NB4 (cell line): Measurements from ENCODE around the gene TPBGL.

Experiments
- CTCF ChIP-seq: IDR thresholded peaks from one replicate; pipeline ENCODE4 v1.5.1; 2012; ENCODE audit warnings: low read depth, low read length
- MAX ChIP-seq: IDR thresholded peaks from 2 replicates; pipeline ENCODE4 v1.6.1; 2011; ENCODE audit warnings: low read depth, low read length
- MYC ChIP-seq: IDR thresholded peaks from 2 replicates; pipeline ENCODE4 v1.6.1; 2011; ENCODE audit warnings: low read depth, low read length
- POLR2A ChIP-seq: IDR thresholded peaks from 2 replicates; pipeline ENCODE4 v1.6.1; 2011; ENCODE audit warnings: mild to moderate bottlenecking; ENCODE audit not compliant: insufficient read length; ENCODE audit errors: extremely low read depth

GRCh38 chr11:75275581-75275980 lies 35.0 kb downstream of the TPBGL start:
- TF ChIP-seq CTCF = no peak
- TF ChIP-seq POLR2A = no peak
- TF ChIP-seq MAX = no peak; the same call in 1 of the 2 replicates
- TF ChIP-seq MYC = no peak
